GM18517 (cell line): Measurements from ENCODE around the gene SF1.

ENCODE experiments used
- ATAC-seq: cut with Tn5 transposase; IDR thresholded peaks from one replicate; pipeline ENCODE4 v1.9.1; 2021; ENCODE audit warnings: mild to moderate bottlenecking, moderate library complexity; ENCODE audit not compliant: unreplicated experiment

SF1 gene

GRCh38 chr11:64762674-64763525 lies 15.4 kb downstream of the SF1 start:
- ATAC-seq = no peak

- no peak for ATAC-seq
Observed at GRCh38 chr11:64762277-64762673, 16.1 kb downstream of the SF1 start.

GRCh38 chr11:64760759-64761420 lies 17.5 kb downstream of the SF1 start:
- no peak for ATAC-seq

- no peak for ATAC-seq
Observed at GRCh38 chr11:64759722-64760719, 18.3 kb downstream of the SF1 start, which contains the start of gene PYGM. TSS of gene PYGM (minus strand) at chr11:64759974. CDS start at chr11:64759898, 76 bp downstream.

GRCh38 chr11:64759131-64759721 lies 19.1 kb downstream of the SF1 start:
- ATAC-seq = no peak

- no peak for ATAC-seq
Observed at GRCh38 chr11:64758330-64759079, 19.8 kb downstream of the SF1 start.

GRCh38 chr11:64757549-64758329 lies 20.6 kb downstream of the SF1 start:
- no peak for ATAC-seq

GRCh38 chr11:64755681-64756361 lies 22.5 kb downstream of the SF1 start:
- ATAC-seq = no peak

GRCh38 chr11:64754919-64755662 lies 23.3 kb downstream of the SF1 start:
- ATAC-seq = no peak

GRCh38 chr11:64754124-64754918 lies 24.0 kb downstream of the SF1 start:
- ATAC-seq = no peak

GRCh38 chr11:64753380-64754123 lies 24.8 kb downstream of the SF1 start:
- no peak for ATAC-seq

- no peak for ATAC-seq
Observed at GRCh38 chr11:64753019-64753379, 25.3 kb downstream of the SF1 start.

GRCh38 chr11:64752175-64752970 lies 26.0 kb downstream of the SF1 start:
- ATAC-seq = no peak

- ATAC-seq = no peak
Observed at GRCh38 chr11:64751580-64751979, 26.8 kb downstream of the SF1 start.

- no peak for ATAC-seq
Observed at GRCh38 chr11:64751136-64751535, 27.2 kb downstream of the SF1 start.
